IMR-90 (cell line): ENCODE data around the gene KLHL34.

Source experiments
- BHLHE40 ChIP-seq: fragments of 150-350 bp; IDR thresholded peaks from 2 replicates; pipeline ENCODE4 v1.6.1; 2016; ENCODE audit warnings: mild to moderate bottlenecking, low read depth, low read length
- CEBPB ChIP-seq: IDR thresholded peaks from 2 replicates; pipeline ENCODE4 v1.6.1; 2012; ENCODE audit warnings: low read depth, low read length, improper control_type of control experiment
- CHD1 ChIP-seq: IDR thresholded peaks from 2 replicates; pipeline ENCODE4 v1.6.1; 2012; ENCODE audit warnings: low read depth, low read length, improper control_type of control experiment
- CTCF ChIP-seq: conservative IDR thresholded peaks from 2 replicates; pipeline ENCODE4 v1.5.1; 2012; ENCODE audit warnings: mild to moderate bottlenecking, low read depth, low read length, improper control_type of control experiment
- MAZ ChIP-seq: IDR thresholded peaks from 2 replicates; pipeline ENCODE4 v1.6.1; 2012; ENCODE audit warnings: low read depth, mild to moderate bottlenecking, low read length, improper control_type of control experiment, moderate library complexity, borderline replicate concordance
- MXI1 ChIP-seq: IDR thresholded peaks from 2 replicates; pipeline ENCODE4 v1.6.1; 2012; ENCODE audit warnings: low read depth, mild to moderate bottlenecking, low read length, moderate library complexity, borderline replicate concordance
- NFE2L2 ChIP-seq: fragments of 150-350 bp; IDR thresholded peaks from 2 replicates; pipeline ENCODE4 v1.6.1; 2016; ENCODE audit warnings: low read depth, mild to moderate bottlenecking, low read length
- POLR2A ChIP-seq: IDR thresholded peaks from 2 replicates; pipeline ENCODE4 v1.6.1; 2012; ENCODE audit warnings: mild to moderate bottlenecking, low read depth, low read length
- RAD21 ChIP-seq: IDR thresholded peaks from 2 replicates; pipeline ENCODE4 v1.6.1; 2012; ENCODE audit warnings: low read length, improper control_type of control experiment
- RCOR1 ChIP-seq: IDR thresholded peaks from 2 replicates; pipeline ENCODE4 v1.6.1; 2012; ENCODE audit warnings: mild to moderate bottlenecking, low read length, improper control_type of control experiment; ENCODE audit not compliant: insufficient replicate concordance
- SMC3 ChIP-seq: fragments of 150-350 bp; IDR thresholded peaks from 2 replicates; pipeline ENCODE4 v1.6.1; 2016; ENCODE audit warnings: low read depth, mild to moderate bottlenecking, antibody characterized with exemption, low read length, moderate library complexity

GRCh38 chrX:21666679-21667078 lies 8.5 kb upstream of the KLHL34 start:
- TF ChIP-seq CTCF (no peak), MXI1 (no peak), POLR2A (no peak), RAD21 (no peak), SMC3 (no peak), MAZ (no peak), CEBPB (no peak), RCOR1 (no peak), BHLHE40 (no peak), NFE2L2 (no peak), CHD1 (no peak)
